Metanephros (tissue), 2 donors: ENCODE results near the gene TSPAN10. TPM values are rescaled to one million over a fixed set of nuclear protein-coding genes. Genes with fewer than 3 reads are reported as not detected.

Source experiments
- small RNA-seq: library from RNA; depleted of rRNA; stranded (forward); fragments of <200 nt; gene quantifications from one replicate; pipeline ENCODE3, GENCODE V24; 2014; ENCODE audit warnings: low replicate concordance
- total RNA-seq: library from RNA; depleted of rRNA; stranded (reverse); fragments of >200 nt; gene quantifications from one replicate; pipeline ENCODE4 v1.2.3, GENCODE V29; 2014

The TSPAN10 gene
- 3.9 TPM for total RNA-seq

DNA sequence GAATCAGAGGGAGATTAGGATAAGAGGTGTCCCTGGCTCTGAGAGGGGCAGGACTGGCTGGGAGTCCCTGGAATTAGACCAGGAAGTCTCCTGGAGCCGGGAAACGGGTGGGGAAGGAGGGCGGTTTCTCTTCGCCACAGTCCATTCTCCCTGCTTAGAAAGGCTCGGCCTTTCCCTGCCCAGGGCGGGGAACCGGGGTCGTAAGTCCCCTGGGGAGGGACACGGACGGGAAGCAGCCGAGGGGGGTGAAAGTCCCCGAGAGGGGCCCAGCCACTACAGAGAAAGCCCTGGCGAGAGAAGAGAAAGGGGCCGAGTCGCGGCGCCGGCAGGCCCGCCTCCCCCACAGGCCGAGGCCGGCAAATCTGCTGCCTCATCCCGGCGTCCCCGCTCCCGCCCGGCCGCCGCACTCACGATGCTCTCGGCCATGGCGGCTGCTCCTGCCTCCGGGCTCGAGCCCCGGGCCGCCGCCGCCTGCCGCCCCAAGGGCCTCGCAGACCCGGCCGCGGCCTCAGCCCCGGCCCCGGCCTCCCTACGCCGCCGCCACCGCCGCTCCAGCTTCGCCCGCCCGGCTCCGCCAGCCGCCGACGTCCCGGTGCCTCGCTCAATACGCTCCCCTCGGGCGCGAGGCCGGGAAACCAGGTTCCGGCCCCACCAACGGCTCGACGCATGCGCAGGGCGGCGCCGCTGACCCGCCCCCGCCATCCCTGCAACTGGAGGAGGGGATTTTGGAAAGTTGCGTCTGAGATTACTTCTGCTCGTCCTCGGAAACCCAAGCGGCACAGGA, at the start of gene TSPAN10, which contains the start of gene NPLOC4:
TSPAN10 (plus strand) TSS at position 692 of the 784 bp plus-strand sequence. CDS start 5,217 bp downstream, outside the sequence.
NPLOC4 (minus strand) TSS at position 608 of the 784 bp plus-strand sequence; CDS start at position 426, 182 bp downstream.

GRCh38 chr17:81656118-81656743, 19.2 kb downstream of the TSPAN10 start, which contains the start of gene PDE6G:
TSS of gene PDE6G (minus strand) at chr17:81656542. CDS start at chr17:81653305, 3,237 bp downstream.

DNA sequence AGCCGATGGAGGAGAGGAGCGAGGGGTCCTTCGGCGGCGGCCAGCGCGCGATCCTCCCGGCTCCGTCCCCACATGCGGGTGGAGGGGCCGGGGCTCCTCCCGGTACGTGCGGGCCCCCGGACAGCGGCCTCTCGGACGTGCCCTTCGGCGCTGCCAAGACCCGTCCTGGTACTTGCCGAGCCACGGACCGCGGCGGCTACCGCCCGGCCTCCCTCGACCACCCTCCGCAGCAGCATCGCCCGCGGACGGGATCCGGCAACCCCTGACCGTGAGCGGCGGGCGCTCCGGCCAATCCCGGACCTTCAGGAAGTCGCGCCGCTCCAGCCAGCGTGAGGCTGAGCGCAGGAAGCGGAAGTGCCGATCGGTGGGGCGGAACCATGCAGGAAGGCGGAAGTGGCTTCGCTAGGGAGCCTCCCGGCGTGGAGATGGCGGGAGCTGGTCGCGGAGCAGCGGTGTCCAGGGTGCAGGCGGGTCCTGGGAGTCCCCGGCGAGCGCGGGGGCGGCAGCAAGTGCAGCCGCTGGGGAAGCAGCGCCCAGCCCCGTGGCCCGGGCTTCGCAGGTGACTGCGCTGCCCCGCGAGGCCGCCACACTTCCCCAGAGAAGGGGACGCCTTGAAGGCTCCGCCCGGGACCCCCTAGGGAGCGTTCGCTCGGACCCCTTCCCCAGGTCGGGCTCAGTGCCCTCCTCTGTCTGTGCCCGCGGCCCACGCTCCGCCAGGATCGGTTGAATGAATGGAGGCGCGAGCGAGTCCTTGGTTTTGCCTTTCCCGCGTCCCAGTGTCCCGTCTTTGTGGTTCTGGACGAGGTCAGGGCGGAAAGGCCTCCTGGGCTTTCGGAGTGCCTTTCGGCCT, 29.6 kb downstream of the TSPAN10 start, which contains the start of the genes CCDC137 and OXLD1:
CCDC137 (plus strand) TSS at position 396 of the 850 bp plus-strand sequence; CDS start at position 426, 30 bp downstream.
OXLD1 (minus strand) TSS at position 264 of the 850 bp plus-strand sequence; CDS start at position 236, 28 bp downstream.

DNA sequence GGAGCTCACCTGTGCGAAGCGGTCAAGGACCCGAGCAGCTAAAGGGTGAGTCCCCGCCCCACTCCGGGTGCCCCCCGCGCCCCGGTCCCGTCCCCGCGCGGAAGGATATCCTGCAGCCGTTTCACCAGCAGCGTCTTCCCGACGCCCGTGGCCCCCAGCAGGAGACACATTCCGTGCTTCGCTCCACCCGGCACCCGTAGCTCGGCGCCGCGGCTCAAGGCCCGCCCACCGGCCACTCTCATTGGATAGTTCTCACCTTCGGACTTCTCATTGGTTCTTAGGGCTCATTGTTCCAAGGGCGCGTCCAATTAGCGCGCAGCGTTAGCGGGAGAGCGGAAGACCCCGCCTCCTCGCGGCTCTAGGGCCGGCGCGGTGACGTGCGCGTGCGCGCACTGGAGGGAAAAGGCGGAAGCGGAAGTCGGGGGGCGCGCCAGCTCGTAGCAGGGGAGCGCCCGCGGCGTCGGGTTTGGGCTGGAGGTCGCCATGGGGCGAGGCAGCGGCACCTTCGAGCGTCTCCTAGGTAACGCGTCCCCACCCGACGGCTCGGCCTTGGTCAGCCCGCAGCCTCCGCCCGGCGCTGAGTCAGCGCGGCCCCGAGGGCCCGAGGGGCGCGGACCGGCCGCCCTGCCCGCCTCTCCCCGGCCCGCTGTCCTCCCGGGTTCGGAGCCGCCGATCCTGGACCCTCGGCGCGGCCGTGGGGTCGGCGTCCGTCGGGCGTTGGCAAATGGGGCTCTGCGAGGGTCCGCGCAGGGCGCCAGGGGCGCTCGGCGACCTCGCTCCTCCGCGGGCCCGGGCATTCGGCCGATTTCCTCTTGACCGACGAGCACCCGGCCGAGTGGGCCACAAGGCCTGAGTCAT, 46.8 kb downstream of the TSPAN10 start, which contains the start of the genes ARL16 and HGS:
ARL16 (minus strand) TSS at position 214 of the 858 bp plus-strand sequence; CDS start at position 170, 44 bp downstream.
HGS (plus strand) TSS at position 428 of the 858 bp plus-strand sequence; CDS start at position 484, 56 bp downstream.

Small RNA genes lying within 50 kb of the gene (small RNA-seq; reads per million reads assigned to genes)
- gene MIR6786: not detected

Other genes with a start within 250 kb of the TSPAN10 start
- 25.2 TPM for gene BAHCC1, start 241.7 kb upstream of the TSPAN10 start, total RNA-seq
- 5,181 TPM for gene ACTG1, start 124.4 kb upstream of the TSPAN10 start, total RNA-seq
- gene FSCN2, start 108.8 kb upstream of the TSPAN10 start, total RNA-seq: 4.1 TPM
- gene FAAP100, start 84.8 kb upstream of the TSPAN10 start, total RNA-seq: 29.5 TPM
- gene NPLOC4, start 84 bp upstream of the TSPAN10 start, total RNA-seq: 55.6 TPM
- gene PDE6G, start 19.3 kb downstream of the TSPAN10 start, total RNA-seq: 4.4 TPM
- 16.5 TPM for gene OXLD1, start 29.4 kb downstream of the TSPAN10 start, total RNA-seq
- gene CCDC137, start 29.5 kb downstream of the TSPAN10 start, total RNA-seq: 8.1 TPM
- 56.7 TPM for gene ARL16, start 46.6 kb downstream of the TSPAN10 start, total RNA-seq
- 82.9 TPM for gene HGS, start 46.8 kb downstream of the TSPAN10 start, total RNA-seq
- 23.5 TPM for gene MRPL12, start 66.2 kb downstream of the TSPAN10 start, total RNA-seq
- gene SLC25A10, start 75.1 kb downstream of the TSPAN10 start, total RNA-seq: 15.3 TPM
- 14.0 TPM for gene GCGR, start 167.0 kb downstream of the TSPAN10 start, total RNA-seq
- 95.2 TPM for gene MCRIP1, start 196.1 kb downstream of the TSPAN10 start, total RNA-seq
- 5.7 TPM for gene PPP1R27, start 197.9 kb downstream of the TSPAN10 start, total RNA-seq
- gene P4HB, start 223.3 kb downstream of the TSPAN10 start, total RNA-seq: 276 TPM
- 113 TPM for gene ARHGDIA, start 234.1 kb downstream of the TSPAN10 start, total RNA-seq